Endodermal cell (in vitro differentiated cells): ENCODE results near the gene CAMK2D. TPM values are rescaled to one million over a fixed set of nuclear protein-coding genes. Genes with fewer than 3 reads are reported as not detected.
A peak's percentile ranks its signal among the peaks of the same experiment; 100 is the strongest.

Experiments
- DNase-seq: peaks from one replicate; pipeline ENCODE4 v3.0.0-alpha.2; 2017
- H3K27ac ChIP-seq: 2 replicates; pipeline ENCODE4 v1.5.1; 2013; ENCODE audit warnings: mild to moderate bottlenecking, low read depth, low read length, moderate library complexity
- H3K27me3 ChIP-seq: 2 replicates; pipeline ENCODE4 v1.6.1; 2013; ENCODE audit warnings: mild to moderate bottlenecking, low read length, moderate library complexity; ENCODE audit not compliant: insufficient read depth, control insufficient read depth, poor library complexity, severe bottlenecking
- H3K36me3 ChIP-seq: 2 replicates; pipeline ENCODE4 v1.7.0; 2013; ENCODE audit warnings: mild to moderate bottlenecking, low read length, moderate library complexity; ENCODE audit not compliant: control insufficient read depth, insufficient read depth
- H3K4me1 ChIP-seq: one replicate; pipeline ENCODE4 v1.7.0; 2013; ENCODE audit warnings: low read length; ENCODE audit not compliant: control insufficient read depth, insufficient read depth
- H3K4me3 ChIP-seq: 2 replicates; pipeline ENCODE4 v1.5.1; 2013; ENCODE audit warnings: mild to moderate bottlenecking, low read length, moderate library complexity
- H3K9ac ChIP-seq: 2 replicates; pipeline ENCODE4 v1.6.1; 2013; ENCODE audit warnings: mild to moderate bottlenecking, low read length, moderate library complexity; ENCODE audit not compliant: poor library complexity, severe bottlenecking; ENCODE audit errors: extremely low read depth
- H3K9me3 ChIP-seq: 2 replicates; pipeline ENCODE4 v1.6.1; 2013; ENCODE audit warnings: mild to moderate bottlenecking, low read length, moderate library complexity; ENCODE audit not compliant: control insufficient read depth
- H3K27ac Mint-ChIP-seq: 2 replicates; pipeline ENCODE4 v1.8.0; 2020; ENCODE audit warnings: mixed read lengths
- H3K27me3 Mint-ChIP-seq: 2 replicates; pipeline ENCODE4 v1.8.0; 2021; ENCODE audit warnings: mild to moderate bottlenecking, mixed read lengths; ENCODE audit not compliant: insufficient read depth
- H3K36me3 Mint-ChIP-seq: 2 replicates; pipeline ENCODE4 v1.8.0; 2020; ENCODE audit warnings: low read depth, mixed read lengths
- H3K4me1 Mint-ChIP-seq: 2 replicates; pipeline ENCODE4 v1.8.0; 2020; ENCODE audit warnings: mixed read lengths
- H3K4me3 Mint-ChIP-seq: 2 replicates; pipeline ENCODE4 v1.8.0; 2020; ENCODE audit warnings: mild to moderate bottlenecking, moderate library complexity, mixed read lengths
- H3K9me3 Mint-ChIP-seq: 2 replicates; pipeline ENCODE4 v1.8.0; 2020; ENCODE audit warnings: mild to moderate bottlenecking, mixed read lengths
- CTCF ChIP-seq: fragments of 200-600 bp; sonication (generic); conservative IDR thresholded peaks from 2 replicates; pipeline ENCODE4 v1.5.0; 2021; ENCODE audit warnings: antibody characterized with exemption, mild to moderate bottlenecking
- WGBS, 2 experiments: methylation state at CpG; one replicate each; pipeline versions ENCODE4 v1.1.5 to v1.1.7; 2013; ENCODE audit warnings: missing lambda C conversion rate in 2 of 2, mixed read lengths in 1 of 2; ENCODE audit not compliant: insufficient coverage in 1 of 2, insufficient read length in 1 of 2; 5-methylcytosine and 5-hydroxymethylcytosine counted together
- total RNA-seq, 2 donors: library from RNA; stranded (reverse); fragmentation: NEBNext Ultra II Directional in 1 of 2; extraction: Animal tissue kit (Norgen Biotek cat#: 25700) in 1 of 2; gene quantifications; 2 replicates in 1 of 2; 3 replicates in 1 of 2; pipeline ENCODE4 v1.2.1, GENCODE V29; 2021

Gene CAMK2D
- total RNA-seq, 2 donors from 2014 or later: 91.1 to 120 TPM

GRCh38 chr4:113461281-113461680 lies 300.3 kb downstream of the CAMK2D start:
- Mint-ChIP-seq H3K36me3 (peaks cover 47% of the 10 kb centered on the region), H3K9me3 (no peaks in the 10 kb centered on the region), H3K27ac (no peak overlapping the region), H3K4me3 (no peak overlapping the region), H3K4me1 (peaks cover 6% of the 10 kb centered on the region), H3K27me3 (no peaks in the 10 kb centered on the region)
- TF ChIP-seq CTCF: no peak
- peaks cover 82% of the 10 kb centered on the region for H3K36me3 ChIP-seq
- H3K9me3 ChIP-seq: no peaks in the 10 kb centered on the region
- no peak overlapping the region for H3K27ac ChIP-seq
- no peak for DNase-seq
- no peaks in the 10 kb centered on the region for H3K4me1 ChIP-seq
- no peak overlapping the region for H3K4me3 ChIP-seq
- H3K27me3 ChIP-seq: no peaks in the 10 kb centered on the region
- no peak overlapping the region for H3K9ac ChIP-seq

DNA sequence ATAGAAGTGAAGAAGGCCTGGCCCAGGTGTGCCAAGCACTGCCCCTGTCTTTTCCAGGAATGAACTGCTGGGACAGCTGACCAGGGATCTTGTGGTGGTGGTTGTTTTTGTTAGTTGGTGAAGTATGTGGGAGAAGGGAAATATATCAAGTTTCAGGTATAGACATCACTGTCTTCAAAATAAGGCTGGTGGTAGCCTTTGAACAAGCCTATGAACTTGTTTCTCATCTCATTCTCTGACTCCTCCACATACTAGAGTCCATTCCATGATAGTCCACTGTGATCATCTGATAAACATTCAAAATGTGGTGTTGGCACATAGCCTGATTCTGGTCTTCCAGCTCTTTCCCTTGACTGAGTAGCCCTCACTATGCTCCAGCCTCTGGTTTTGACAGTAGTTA lies 303.7 kb downstream of the CAMK2D start:
- Mint-ChIP-seq H3K9me3 (no peaks in the 10 kb centered on the region), H3K27ac (no peak overlapping the region), H3K36me3 (peaks cover 33% of the 10 kb centered on the region), H3K4me1 (peaks cover 27% of the 10 kb centered on the region), H3K27me3 (no peaks in the 10 kb centered on the region), H3K4me3 (no peak overlapping the region)
- DNase-seq: no peak
- TF ChIP-seq CTCF: no peak
- Histone ChIP-seq H3K27me3 (no peaks in the 10 kb centered on the region), H3K27ac (no peak overlapping the region), H3K9ac (no peak overlapping the region), H3K4me3 (no peak overlapping the region), H3K36me3 (peaks cover 80% of the 10 kb centered on the region), H3K9me3 (no peaks in the 10 kb centered on the region), H3K4me1 (peaks cover 16% of the 10 kb centered on the region)

- no peak overlapping the region for H3K4me3 Mint-ChIP-seq
- WGBS, 2 experiments: 96 to 97% methylated on average over 6 to 7 of the region's 8 CpGs
- Histone ChIP-seq H3K9me3 (no peaks in the 10 kb centered on the region), H3K36me3 (peaks cover 72% of the 10 kb centered on the region), H3K27me3 (no peaks in the 10 kb centered on the region), H3K9ac (no peak overlapping the region), H3K4me3 (no peak overlapping the region), H3K4me1 (peaks cover 16% of the 10 kb centered on the region), H3K27ac (no peak overlapping the region)
- no peak for TF ChIP-seq CTCF
- no peak for DNase-seq
- H3K27me3 Mint-ChIP-seq: no peaks in the 10 kb centered on the region
- H3K27ac Mint-ChIP-seq: peak overlapping the region; percentile 6
- peaks cover 33% of the 10 kb centered on the region for H3K4me1 Mint-ChIP-seq
- no peaks in the 10 kb centered on the region for H3K9me3 Mint-ChIP-seq
- peaks cover 32% of the 10 kb centered on the region for H3K36me3 Mint-ChIP-seq
Observed at GRCh38 chr4:113457121-113457520, 304.4 kb downstream of the CAMK2D start.
